WTC11 (cell line): ENCODE measurements around the gene KRT16. TPM values are rescaled to one million over a fixed set of nuclear protein-coding genes. Genes with fewer than 3 reads are reported as not detected.
A peak's percentile ranks its signal among the peaks of the same experiment; 100 is the strongest.

Experiments
- ATAC-seq: fragments of 200-7000 bp; cut with Tn5 transposase; 2 replicates; pipeline ENCODE4 v1.10.0; 2021; ENCODE audit warnings: mild to moderate bottlenecking, moderate library complexity
- CTCF ChIA-PET: fragments of 300-600 bp; sonication (Branson Sonifier 250); formaldehyde crosslinking; loops from one replicate; lab custom pipeline; 2021; ENCODE audit warnings: antibody characterized with exemption; lab: Charles Lee
- POLR2A ChIA-PET: fragments of 350-600 bp; sonication (Branson Sonifier 250); formaldehyde crosslinking; loops from one replicate; lab custom pipeline; 2021; ENCODE audit warnings: antibody characterized with exemption; lab: Charles Lee
- DNase-seq: peaks from one replicate; pipeline ENCODE4 v3.0.0; 2021; ENCODE audit warnings: low spot score
- H3K27ac Mint-ChIP-seq: 2 replicates; pipeline ENCODE4 v1.8.0; 2021; ENCODE audit warnings: mixed read lengths
- H3K27me3 Mint-ChIP-seq: 2 replicates; pipeline ENCODE4 v1.8.0; 2021; ENCODE audit warnings: low read depth, mild to moderate bottlenecking, moderate library complexity, mixed read lengths
- H3K36me3 Mint-ChIP-seq: 2 replicates; pipeline ENCODE4 v1.8.0; 2021; ENCODE audit warnings: mixed read lengths
- H3K4me1 Mint-ChIP-seq: 2 replicates; pipeline ENCODE4 v1.8.0; 2022; ENCODE audit warnings: mixed read lengths
- H3K4me3 Mint-ChIP-seq: 2 replicates; pipeline ENCODE4 v1.8.0; 2021; ENCODE audit warnings: mild to moderate bottlenecking, moderate library complexity, mixed read lengths
- H3K9me3 Mint-ChIP-seq: 2 replicates; pipeline ENCODE4 v1.8.0; 2021; ENCODE audit warnings: mixed read lengths
- ARID4B ChIP-seq: sonication (generic); formaldehyde crosslinking; IDR thresholded peaks from 2 replicates; pipeline ENCODE4 v1.8.0; 2023; ENCODE audit warnings: missing genetic modification reagents, mild to moderate bottlenecking, borderline replicate concordance
- CBFB ChIP-seq: sonication (generic); formaldehyde crosslinking; IDR thresholded peaks from 2 replicates; pipeline ENCODE4 v1.8.1; 2022; ENCODE audit warnings: mild to moderate bottlenecking, low read depth, missing genetic modification reagents
- EMX1 ChIP-seq: fragments of 250-450 bp; sonication (Bioruptor Pico); IDR thresholded peaks from 2 replicates; pipeline ENCODE4 v1.8.0; 2021; ENCODE audit warnings: mild to moderate bottlenecking
- ETV6 ChIP-seq: sonication (generic); formaldehyde crosslinking; IDR thresholded peaks from 2 replicates; pipeline ENCODE4 v1.8.1; 2022; ENCODE audit warnings: mild to moderate bottlenecking, missing genetic modification reagents
- GABPB1 ChIP-seq: sonication (generic); formaldehyde crosslinking; IDR thresholded peaks from 2 replicates; pipeline ENCODE4 v1.8.1; 2023; ENCODE audit warnings: mild to moderate bottlenecking, missing genetic modification reagents
- RELA ChIP-seq: sonication (generic); formaldehyde crosslinking; IDR thresholded peaks from 2 replicates; pipeline ENCODE4 v1.8.1; 2022; ENCODE audit warnings: missing genetic modification reagents, mild to moderate bottlenecking, borderline replicate concordance
- TCF7 ChIP-seq: sonication (generic); formaldehyde crosslinking; IDR thresholded peaks from 2 replicates; pipeline ENCODE4 v1.8.0; 2022; ENCODE audit warnings: mild to moderate bottlenecking, low read depth, missing genetic modification reagents, moderate library complexity
- ZNF121 ChIP-seq: sonication (generic); formaldehyde crosslinking; IDR thresholded peaks from 2 replicates; pipeline ENCODE4 v1.8.0; 2023; ENCODE audit warnings: missing genetic modification reagents
- total RNA-seq: library from RNA; stranded (reverse); gene quantifications from 3 replicates; pipeline ENCODE4 v1.2.3, GENCODE V29; 2021
- TF ChIP-seq, protein P1 (sequence below): fragments of 250-450 bp; sonication (Bioruptor Pico); IDR thresholded peaks from 2 replicates; pipeline ENCODE4 v1.9.0; 2021; ENCODE audit warnings: mild to moderate bottlenecking
- TF ChIP-seq, protein P2 (sequence below): sonication (generic); formaldehyde crosslinking; IDR thresholded peaks from 2 replicates; pipeline ENCODE4 v1.8.1; 2022; ENCODE audit warnings: mild to moderate bottlenecking, missing genetic modification reagents, moderate library complexity, borderline replicate concordance
- TF ChIP-seq, protein P3 (sequence below): fragments of 250-450 bp; sonication (Bioruptor Pico); IDR thresholded peaks from 2 replicates; pipeline ENCODE4 v1.8.0; 2021; ENCODE audit warnings: mild to moderate bottlenecking

Gene KRT16
- total RNA-seq, 1 experiment from 2014 or later = not detected

- Mint-ChIP-seq H3K4me3 (no peak overlapping the region), H3K27ac (no peak overlapping the region), H3K27me3 (no peaks in the 10 kb centered on the region), H3K36me3 (no peaks in the 10 kb centered on the region), H3K9me3 (no peaks in the 10 kb centered on the region), H3K4me1 (peaks cover 3% of the 10 kb centered on the region)
- TF ChIP-seq, protein P1, sequence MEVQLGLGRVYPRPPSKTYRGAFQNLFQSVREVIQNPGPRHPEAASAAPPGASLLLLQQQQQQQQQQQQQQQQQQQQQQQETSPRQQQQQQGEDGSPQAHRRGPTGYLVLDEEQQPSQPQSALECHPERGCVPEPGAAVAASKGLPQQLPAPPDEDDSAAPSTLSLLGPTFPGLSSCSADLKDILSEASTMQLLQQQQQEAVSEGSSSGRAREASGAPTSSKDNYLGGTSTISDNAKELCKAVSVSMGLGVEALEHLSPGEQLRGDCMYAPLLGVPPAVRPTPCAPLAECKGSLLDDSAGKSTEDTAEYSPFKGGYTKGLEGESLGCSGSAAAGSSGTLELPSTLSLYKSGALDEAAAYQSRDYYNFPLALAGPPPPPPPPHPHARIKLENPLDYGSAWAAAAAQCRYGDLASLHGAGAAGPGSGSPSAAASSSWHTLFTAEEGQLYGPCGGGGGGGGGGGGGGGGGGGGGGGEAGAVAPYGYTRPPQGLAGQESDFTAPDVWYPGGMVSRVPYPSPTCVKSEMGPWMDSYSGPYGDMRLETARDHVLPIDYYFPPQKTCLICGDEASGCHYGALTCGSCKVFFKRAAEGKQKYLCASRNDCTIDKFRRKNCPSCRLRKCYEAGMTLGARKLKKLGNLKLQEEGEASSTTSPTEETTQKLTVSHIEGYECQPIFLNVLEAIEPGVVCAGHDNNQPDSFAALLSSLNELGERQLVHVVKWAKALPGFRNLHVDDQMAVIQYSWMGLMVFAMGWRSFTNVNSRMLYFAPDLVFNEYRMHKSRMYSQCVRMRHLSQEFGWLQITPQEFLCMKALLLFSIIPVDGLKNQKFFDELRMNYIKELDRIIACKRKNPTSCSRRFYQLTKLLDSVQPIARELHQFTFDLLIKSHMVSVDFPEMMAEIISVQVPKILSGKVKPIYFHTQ = no peak
- TF ChIP-seq ZNF121 (CRISPR knock-in tag) = no peak
- ChIA-PET CTCF (interaction anchor here (1.6 to 1.7 kb wide), 2 partner anchors 10 to 59 kb away, joined by 5 to 6 read pairs; no protein-coding TSS in a partner anchor), POLR2A (no interaction called here)
- ATAC-seq (peak; percentile 39; the same call in 1 of the 2 replicates), DNase-seq (no peak)
Measured at GRCh38 chr17:41589301-41589700, 23.3 kb downstream of the KRT16 start.

GRCh38 chr17:41588126-41588810, 24.3 kb downstream of the KRT16 start:
- TF ChIP-seq ARID4B (CRISPR knock-in tag) (no peak), ETV6 (CRISPR knock-in tag) (no peak), RELA (CRISPR knock-in tag) (no peak), TCF7 (CRISPR knock-in tag) (no peak), CBFB (no peak), GABPB1 (CRISPR knock-in tag) (no peak), EMX1 (CRISPR knock-in tag) (no peak)
- TF ChIP-seq, protein P2, sequence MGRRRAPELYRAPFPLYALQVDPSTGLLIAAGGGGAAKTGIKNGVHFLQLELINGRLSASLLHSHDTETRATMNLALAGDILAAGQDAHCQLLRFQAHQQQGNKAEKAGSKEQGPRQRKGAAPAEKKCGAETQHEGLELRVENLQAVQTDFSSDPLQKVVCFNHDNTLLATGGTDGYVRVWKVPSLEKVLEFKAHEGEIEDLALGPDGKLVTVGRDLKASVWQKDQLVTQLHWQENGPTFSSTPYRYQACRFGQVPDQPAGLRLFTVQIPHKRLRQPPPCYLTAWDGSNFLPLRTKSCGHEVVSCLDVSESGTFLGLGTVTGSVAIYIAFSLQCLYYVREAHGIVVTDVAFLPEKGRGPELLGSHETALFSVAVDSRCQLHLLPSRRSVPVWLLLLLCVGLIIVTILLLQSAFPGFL (CRISPR knock-in tag) = no peak
- TF ChIP-seq, protein P3, sequence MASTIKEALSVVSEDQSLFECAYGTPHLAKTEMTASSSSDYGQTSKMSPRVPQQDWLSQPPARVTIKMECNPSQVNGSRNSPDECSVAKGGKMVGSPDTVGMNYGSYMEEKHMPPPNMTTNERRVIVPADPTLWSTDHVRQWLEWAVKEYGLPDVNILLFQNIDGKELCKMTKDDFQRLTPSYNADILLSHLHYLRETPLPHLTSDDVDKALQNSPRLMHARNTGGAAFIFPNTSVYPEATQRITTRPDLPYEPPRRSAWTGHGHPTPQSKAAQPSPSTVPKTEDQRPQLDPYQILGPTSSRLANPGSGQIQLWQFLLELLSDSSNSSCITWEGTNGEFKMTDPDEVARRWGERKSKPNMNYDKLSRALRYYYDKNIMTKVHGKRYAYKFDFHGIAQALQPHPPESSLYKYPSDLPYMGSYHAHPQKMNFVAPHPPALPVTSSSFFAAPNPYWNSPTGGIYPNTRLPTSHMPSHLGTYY (CRISPR knock-in tag) = no peak
- TF ChIP-seq, protein P1 = no peak
- POLR2A ChIA-PET = no interaction called here
- H3K27ac Mint-ChIP-seq = no peak overlapping the region
- H3K4me1 Mint-ChIP-seq = peaks cover 3% of the 10 kb centered on the region
- H3K9me3 Mint-ChIP-seq = no peaks in the 10 kb centered on the region
- peaks cover 2% of the 10 kb centered on the region; the same call in 1 of the 2 replicates for H3K27me3 Mint-ChIP-seq
- no peak for ATAC-seq
- CTCF ChIA-PET = interaction anchor here (1.3 to 1.7 kb wide), 3 partner anchors 8 to 60 kb away, joined by 4 to 6 read pairs (median 5); no protein-coding TSS in a partner anchor
- no peak overlapping the region for H3K4me3 Mint-ChIP-seq
- DNase-seq = no peak
- no peaks in the 10 kb centered on the region for H3K36me3 Mint-ChIP-seq
